Adrenal gland (tissue), 12 donors: ENCODE data around the gene SLC24A5. TPM values are rescaled to one million over a fixed set of nuclear protein-coding genes. Genes with fewer than 3 reads are reported as not detected.

Experiments used
- DNase-seq, 7 donors: peaks; one replicate each; pipeline ENCODE4 v3.0.0-alpha.2; 2019 to 2020
- H3K27ac ChIP-seq, 5 donors: fragments of 200-600 bp; sonication (generic) in 4 of 5; 1 replicate in 3 of 5; 2 replicates in 2 of 5; pipeline versions ENCODE4 v1.5.1 to v1.8.0; 2016 to 2020; ENCODE audit warnings: mild to moderate bottlenecking in 1 of 5
- H3K27me3 ChIP-seq: fragments of 200-600 bp; 2 replicates; pipeline ENCODE4 v1.8.0; 2021
- H3K36me3 ChIP-seq, 2 donors: fragments of 200-600 bp; replicated peaks in 1 of 2; 1 replicate in 1 of 2; 2 replicates in 1 of 2; pipeline versions ENCODE4 v1.5.1 to v1.8.0; 2018 to 2022
- H3K4me1 ChIP-seq, 2 donors: fragments of 200-600 bp; replicated peaks in 1 of 2; 1 replicate in 1 of 2; 2 replicates in 1 of 2; pipeline versions ENCODE4 v1.5.1 to v1.8.0; 2018 to 2021
- H3K4me3 ChIP-seq, 4 donors: fragments of 200-600 bp; sonication (generic) in 3 of 4; one replicate each; pipeline ENCODE4 v1.5.1; 2016 to 2018
- H3K9me3 ChIP-seq, 3 donors: fragments of 200-600 bp; sonication (generic) in 1 of 3; replicated peaks in 1 of 3; 1 replicate in 2 of 3; 2 replicates in 1 of 3; pipeline versions ENCODE4 v1.5.1 to v1.8.0; 2016 to 2021
- POLR2A ChIP-seq, 2 donors: fragments of 450-650 bp; IDR thresholded peaks; one replicate each; pipeline ENCODE4 v1.6.1; 2017; ENCODE audit warnings: antibody characterized with exemption in 2 of 2, mild to moderate bottlenecking in 2 of 2, moderate library complexity in 1 of 2
- WGBS, 4 donors: extraction: QIAGEN DNeasy Blood & Tissue Kit in 2 of 4; methylation state at CpG; one replicate each; pipeline versions ENCODE4 v1.1.5 to v1.1.7; 2013 to 2017; 5-methylcytosine and 5-hydroxymethylcytosine counted together
- intact Hi-C, 2 donors: fragments of 100-400 bp; cut with DNase I; formaldehyde crosslinking; loops; one replicate each; pipeline versions ENCODE4 v1.14.1 to v1.15.0; 2022 to 2023
- polyA plus RNA-seq, 3 donors: library from polyadenylated mRNA; stranded (reverse); fragments of 200-250 nt in 2 of 3; fragments of 350-450 nt in 1 of 3; fragmentation: Illumina TruSeq in 1 of 3; extraction: RNeasy Lipid Tissue Mini Kit (QIAGEN cat#74804) in 1 of 3; gene quantifications; one replicate each; pipeline ENCODE4 v1.2.3, GENCODE V29; 2013 to 2014
- total RNA-seq, 9 donors: library from RNA; depleted of rRNA in 4 of 9; stranded (reverse); fragments of >200 nt in 4 of 9; fragments of 120-200 nt in 1 of 9; fragmentation: NEBNext Ultra II Directional in 1 of 9; extraction: Animal tissue kit (Norgen Biotek cat#: 25700) in 1 of 9; gene quantifications; one replicate each; pipeline versions ENCODE4 v1.1.0 to v1.2.4, GENCODE V29; 2013 to 2023
- TF ChIP-seq, protein P1 (sequence below), 6 experiments: fragments of 450-650 bp in 4 of 6; fragments of 200-600 bp in 2 of 6; sonication (generic) in 1 of 6; IDR thresholded peaks; 1 replicate in 5 of 6; 2 replicates in 1 of 6; pipeline versions ENCODE4 v1.5.1 to v1.8.0; 2016 to 2021; ENCODE audit warnings: antibody characterized with exemption in 6 of 6, mild to moderate bottlenecking in 2 of 6, moderate library complexity in 1 of 6
- donor health status: healthy with polysubstance abuse.
- donor health status: Bipolar disorder and iron deficiency.
- donor health status: DM: yes; HTN: yes; CAD: no.
- donor health status: DM: no; HTN: no; CAD: no.
- donor health status: DM: no; HTN: no; CAD: no.
- donor health status: DM: yes; HTN: yes; CAD: no.

SLC24A5 gene
- total and polyA plus RNA-seq, 12 donors: 0.34 TPM; not detected in 11

DNA sequence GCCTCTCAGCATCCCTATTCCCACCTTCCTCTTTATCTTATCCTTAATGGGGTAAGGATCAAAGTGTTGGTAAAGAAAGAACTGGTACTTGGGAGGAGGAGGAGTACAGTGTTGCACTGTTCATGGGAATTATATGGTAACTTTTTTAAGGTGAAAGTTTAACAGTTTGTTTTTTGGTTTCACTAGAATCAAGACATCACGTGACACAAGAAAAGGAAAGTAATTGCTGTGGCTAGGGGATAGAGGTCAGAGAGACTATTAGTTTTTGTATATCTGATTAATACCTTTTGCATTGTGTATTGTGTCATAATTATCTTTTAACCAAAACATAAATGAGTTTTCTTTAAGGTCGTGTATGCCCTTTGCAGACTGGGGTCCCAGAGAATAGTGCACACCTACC lies 23.5 kb upstream of the SLC24A5 start:
- TF ChIP-seq POLR2A (IDR thresholded peaks at IDR 0.05): no peak
- TF ChIP-seq, protein P1, sequence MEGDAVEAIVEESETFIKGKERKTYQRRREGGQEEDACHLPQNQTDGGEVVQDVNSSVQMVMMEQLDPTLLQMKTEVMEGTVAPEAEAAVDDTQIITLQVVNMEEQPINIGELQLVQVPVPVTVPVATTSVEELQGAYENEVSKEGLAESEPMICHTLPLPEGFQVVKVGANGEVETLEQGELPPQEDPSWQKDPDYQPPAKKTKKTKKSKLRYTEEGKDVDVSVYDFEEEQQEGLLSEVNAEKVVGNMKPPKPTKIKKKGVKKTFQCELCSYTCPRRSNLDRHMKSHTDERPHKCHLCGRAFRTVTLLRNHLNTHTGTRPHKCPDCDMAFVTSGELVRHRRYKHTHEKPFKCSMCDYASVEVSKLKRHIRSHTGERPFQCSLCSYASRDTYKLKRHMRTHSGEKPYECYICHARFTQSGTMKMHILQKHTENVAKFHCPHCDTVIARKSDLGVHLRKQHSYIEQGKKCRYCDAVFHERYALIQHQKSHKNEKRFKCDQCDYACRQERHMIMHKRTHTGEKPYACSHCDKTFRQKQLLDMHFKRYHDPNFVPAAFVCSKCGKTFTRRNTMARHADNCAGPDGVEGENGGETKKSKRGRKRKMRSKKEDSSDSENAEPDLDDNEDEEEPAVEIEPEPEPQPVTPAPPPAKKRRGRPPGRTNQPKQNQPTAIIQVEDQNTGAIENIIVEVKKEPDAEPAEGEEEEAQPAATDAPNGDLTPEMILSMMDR (IDR thresholded peaks at IDR 0.05): no peak
- Histone ChIP-seq H3K4me1 (no peaks in the 10 kb centered on the region), H3K27me3 (no peaks in the 10 kb centered on the region), H3K27ac (no peak overlapping the region), H3K9me3 (no peaks in the 10 kb centered on the region), H3K4me3 (no peak overlapping the region), H3K36me3 (no peaks in the 10 kb centered on the region)
- DNase-seq: no peak
- 57 to 75% (median 67%) methylated on average over 2 of the region's 2 CpGs for WGBS, 4 donors
- intact Hi-C loops: no loop called here

DNA sequence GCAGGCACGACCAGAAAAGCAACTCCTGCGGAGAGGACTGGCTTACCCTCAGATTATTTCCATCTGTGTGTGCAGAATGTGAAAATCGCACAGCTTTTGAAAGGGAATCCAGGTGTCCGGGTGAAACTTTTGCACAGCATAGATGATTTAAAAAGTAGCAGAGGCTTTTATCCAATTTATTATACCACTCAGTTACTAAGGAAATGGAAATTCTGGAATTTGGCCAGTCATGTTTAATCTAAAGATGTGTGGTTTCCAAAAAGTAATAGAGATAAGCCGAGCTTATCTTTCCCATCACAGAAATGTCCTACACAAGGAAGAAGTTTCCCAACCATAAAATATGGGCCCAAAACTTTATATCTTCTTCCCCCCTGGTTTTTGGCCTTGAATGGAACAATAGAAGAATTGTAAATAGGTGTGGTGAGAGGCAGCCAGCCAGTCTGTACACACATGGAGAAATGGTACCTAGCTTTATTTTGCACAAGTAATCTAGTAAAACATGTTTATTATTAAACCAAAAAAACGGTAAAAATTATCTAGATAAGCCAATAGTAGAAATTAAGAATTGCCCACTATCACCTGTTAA lies 19.3 kb upstream of the SLC24A5 start:
- H3K36me3 ChIP-seq: no peaks in the 10 kb centered on the region
- 72 to 81% (median 75%) methylated on average over 6 of the region's 6 CpGs for WGBS, 4 donors
- no peaks in the 10 kb centered on the region for H3K27me3 ChIP-seq
- no peak overlapping the region for H3K4me3 ChIP-seq
- no peaks in the 10 kb centered on the region for H3K9me3 ChIP-seq
- H3K27ac ChIP-seq: no peak overlapping the region
- TF ChIP-seq, protein P1 (IDR thresholded peaks at IDR 0.05): no peak
- no peak for TF ChIP-seq POLR2A (IDR thresholded peaks at IDR 0.05)
- no peaks in the 10 kb centered on the region for H3K4me1 ChIP-seq
- intact Hi-C loops: no loop called here
- DNase-seq: no peak

DNA sequence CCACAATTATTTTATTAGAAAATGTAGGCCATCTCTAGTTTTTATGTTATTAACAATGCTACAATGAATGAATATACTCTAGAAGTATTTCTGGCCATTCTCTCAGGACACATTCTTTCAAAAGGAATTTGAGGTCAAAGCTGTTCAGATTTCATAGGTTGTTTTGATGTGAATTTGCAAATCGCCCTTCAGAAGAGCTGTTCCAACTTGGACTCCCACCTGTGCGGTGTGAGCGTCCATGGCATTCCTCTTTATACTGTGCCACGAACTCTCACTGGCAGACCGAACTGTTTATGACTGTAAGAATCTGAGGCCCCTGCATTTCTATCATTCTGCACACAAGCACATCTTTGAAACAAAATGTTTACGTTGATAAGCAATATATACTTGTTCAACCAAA lies 18.6 kb upstream of the SLC24A5 start:
- Histone ChIP-seq H3K9me3 (no peaks in the 10 kb centered on the region), H3K27me3 (no peaks in the 10 kb centered on the region), H3K4me1 (no peaks in the 10 kb centered on the region), H3K4me3 (no peak overlapping the region), H3K27ac (no peak overlapping the region), H3K36me3 (no peaks in the 10 kb centered on the region)
- WGBS, 4 donors: 80 to 89% (median 85%) methylated on average over 6 of the region's 6 CpGs
- no peak for DNase-seq
- intact Hi-C loops: no loop called here
- no peak for TF ChIP-seq POLR2A (IDR thresholded peaks at IDR 0.05)
- TF ChIP-seq, protein P1 (IDR thresholded peaks at IDR 0.05): no peak

DNA sequence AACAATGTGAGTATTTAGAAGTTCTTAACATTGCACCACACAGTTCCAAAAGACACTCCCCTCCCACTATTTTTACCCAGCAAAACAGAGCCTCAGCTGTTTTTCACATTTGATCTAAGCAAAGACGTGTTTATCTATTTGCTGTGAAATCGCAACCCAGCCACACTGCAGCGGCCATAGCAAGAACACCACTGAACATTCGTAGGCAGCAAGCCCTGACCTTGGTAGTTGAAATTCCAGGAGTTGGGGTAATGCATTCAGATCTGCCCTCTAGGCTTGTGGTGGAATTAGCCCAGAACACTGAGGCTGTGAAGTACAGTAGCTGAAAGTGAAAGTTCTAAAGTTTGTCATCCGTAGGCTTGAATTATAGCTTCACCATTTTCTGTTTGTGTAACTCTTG lies 17.1 kb upstream of the SLC24A5 start:
- TF ChIP-seq, protein P1 (IDR thresholded peaks at IDR 0.05): no peak
- no peak for TF ChIP-seq POLR2A (IDR thresholded peaks at IDR 0.05)
- Histone ChIP-seq H3K9me3 (no peaks in the 10 kb centered on the region), H3K4me3 (no peak overlapping the region), H3K27ac (no peak overlapping the region), H3K36me3 (no peaks in the 10 kb centered on the region), H3K27me3 (no peaks in the 10 kb centered on the region), H3K4me1 (no peaks in the 10 kb centered on the region)
- DNase-seq: no peak
- 65 to 82% (median 80%) methylated on average over 5 of the region's 5 CpGs for WGBS, 4 donors
- intact Hi-C loops: no loop called here
